HG03097 (cell line): ENCODE measurements around the gene CD300C.
"Not testable (repeated sequence)": the region's sequence is repeated elsewhere in the genome, so short reads cannot be mapped to it uniquely, and the experiment has no call there.

ENCODE experiments used
- ATAC-seq: cut with Tn5 transposase; IDR thresholded peaks from one replicate; pipeline ENCODE4 v1.9.1; 2021; ENCODE audit not compliant: unreplicated experiment, low FRiP score

CD300C gene

DNA sequence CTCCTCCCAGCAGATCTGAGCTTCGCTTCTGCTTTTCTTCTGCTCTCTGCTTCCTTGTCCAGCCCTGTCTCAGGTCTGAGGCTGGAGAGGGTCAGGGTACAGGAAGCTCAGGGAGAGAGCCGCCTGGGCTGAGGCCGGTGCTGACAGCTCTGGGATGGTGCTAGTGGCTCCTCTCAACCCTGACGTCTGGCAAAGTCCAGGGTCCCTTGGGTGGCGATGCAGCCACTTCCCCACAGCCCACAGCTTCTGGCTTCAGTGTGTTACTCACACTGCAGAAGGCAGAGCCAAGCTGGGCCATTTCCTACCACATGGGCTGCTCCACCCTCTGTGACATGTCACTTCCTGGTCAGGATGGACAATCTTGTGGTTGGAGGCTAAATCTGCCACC, at the start of gene CD300C:
TSS of gene CD300C (minus strand) at position 273 of the 388 bp plus-strand sequence. CDS start 333 bp downstream, outside the sequence.
- no peak for ATAC-seq

DNA sequence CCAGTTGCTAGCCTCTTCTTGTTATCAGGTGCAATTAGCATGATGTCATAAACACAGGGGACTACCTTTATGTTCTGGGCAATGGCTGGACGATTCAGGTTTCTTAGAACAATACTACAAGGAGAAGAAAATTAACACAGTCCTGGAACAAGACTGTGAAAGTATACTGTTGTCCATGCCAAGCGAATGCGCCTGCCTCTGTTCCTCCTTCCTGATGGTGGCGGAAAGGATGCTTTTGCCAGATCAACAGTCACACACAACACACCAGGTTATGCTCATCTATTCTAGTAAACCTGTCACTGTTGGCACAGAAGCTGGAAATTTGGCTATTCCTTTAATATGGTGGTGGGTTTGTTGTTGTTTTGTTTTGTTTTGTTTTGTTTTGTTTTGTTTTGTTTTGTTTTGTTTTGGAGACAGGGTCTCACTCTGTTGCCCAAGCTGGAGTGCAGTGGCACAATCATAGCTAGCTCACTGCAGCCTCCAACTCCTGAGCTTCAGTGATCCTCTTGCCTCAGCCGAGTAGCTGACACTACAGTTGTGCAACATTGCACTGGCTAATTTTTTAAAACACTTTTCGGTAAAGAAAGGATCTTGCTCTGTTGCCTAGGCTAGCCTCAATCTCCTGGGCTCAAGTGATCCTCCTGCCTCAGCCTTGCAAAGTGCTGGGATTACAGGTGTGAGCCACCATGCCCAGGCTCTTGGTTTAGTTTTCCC, 49.3 kb upstream of the CD300C start:
- ATAC-seq: no peak

DNA sequence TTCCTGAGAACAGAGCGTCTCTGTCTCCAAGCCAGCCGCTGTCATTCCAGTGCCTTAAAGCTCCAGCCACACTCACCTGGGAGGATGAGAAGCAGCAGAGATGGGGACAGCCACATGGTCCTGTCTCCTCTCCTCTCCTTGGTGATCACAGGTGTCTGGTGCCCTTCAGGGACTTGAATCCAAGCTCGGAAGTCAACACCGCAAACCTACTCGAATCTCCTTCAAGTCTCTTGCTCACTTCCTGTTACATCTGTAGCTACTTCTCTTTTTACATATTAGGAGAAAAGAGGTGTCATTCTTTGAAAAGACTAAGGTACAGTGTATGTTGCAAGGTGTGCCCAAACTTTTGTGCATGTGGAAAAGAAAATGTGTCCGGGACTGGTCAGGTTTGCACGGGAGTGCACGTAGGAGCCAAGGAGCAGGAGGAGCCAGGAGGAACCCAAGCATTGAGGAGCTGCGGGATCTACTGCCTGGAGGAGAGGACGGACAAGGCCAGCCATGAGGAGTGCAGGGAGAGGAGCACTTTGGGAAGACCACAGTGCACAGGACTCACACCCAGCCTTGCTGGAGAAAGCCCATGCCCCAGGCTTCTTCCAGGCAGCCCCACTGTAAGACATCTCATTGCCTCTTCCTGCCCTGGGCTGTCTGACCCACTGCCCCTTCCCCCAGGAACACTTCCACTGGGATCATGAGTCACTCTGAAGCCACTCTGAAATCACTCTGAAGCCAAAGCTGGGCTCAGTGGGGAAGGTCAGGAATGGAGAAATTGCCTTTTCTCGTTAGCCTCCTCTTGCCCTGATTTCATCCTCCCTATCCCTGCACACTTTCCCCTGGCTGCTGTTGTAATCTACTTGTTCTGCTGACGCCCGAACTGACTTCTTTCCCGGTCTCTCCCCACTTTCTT, 46.4 kb upstream of the CD300C start, which contains the start of gene CD300LD:
TSS of gene CD300LD (minus strand) at position 197 of the 904 bp plus-strand sequence. CDS start at position 116, 81 bp downstream.
- no peak for ATAC-seq

DNA sequence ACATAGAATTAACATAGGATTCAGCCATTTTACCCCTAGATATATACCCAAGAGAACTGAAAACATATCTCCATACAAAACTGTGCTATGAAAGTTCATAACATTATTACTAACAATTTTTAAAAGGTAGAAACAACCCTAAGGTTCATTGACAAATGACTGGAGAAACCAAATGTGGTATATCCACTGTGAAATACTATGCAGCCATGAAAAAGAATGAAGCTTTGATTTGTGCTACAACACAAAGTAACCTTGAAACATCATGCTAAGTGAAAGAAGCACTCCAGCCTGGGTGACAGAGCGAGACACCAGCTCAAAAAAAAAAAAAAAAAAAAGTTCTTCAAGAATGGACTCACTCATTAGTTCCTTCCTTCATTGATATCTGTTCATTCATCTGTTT, 45.6 kb upstream of the CD300C start:
- ATAC-seq: no peak

DNA sequence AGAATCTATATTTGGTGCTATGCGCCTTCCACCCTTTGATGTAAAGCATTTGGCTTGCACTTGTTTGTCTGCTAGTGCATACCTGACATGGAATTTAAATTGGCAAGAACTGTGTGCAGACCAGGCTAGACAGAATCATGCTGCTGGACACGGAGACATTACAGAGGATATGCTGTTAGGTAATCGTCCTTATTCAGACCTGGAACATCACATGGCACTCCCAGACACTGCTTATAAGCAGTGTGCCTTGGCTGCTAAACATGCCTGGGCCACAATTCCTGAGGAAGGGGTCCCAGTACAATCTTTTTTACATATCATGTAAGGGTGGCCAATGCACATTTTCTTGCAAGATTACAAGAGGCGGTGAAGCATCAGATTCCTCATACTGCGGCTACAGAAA, 39.8 kb upstream of the CD300C start:
- ATAC-seq: no peak

DNA sequence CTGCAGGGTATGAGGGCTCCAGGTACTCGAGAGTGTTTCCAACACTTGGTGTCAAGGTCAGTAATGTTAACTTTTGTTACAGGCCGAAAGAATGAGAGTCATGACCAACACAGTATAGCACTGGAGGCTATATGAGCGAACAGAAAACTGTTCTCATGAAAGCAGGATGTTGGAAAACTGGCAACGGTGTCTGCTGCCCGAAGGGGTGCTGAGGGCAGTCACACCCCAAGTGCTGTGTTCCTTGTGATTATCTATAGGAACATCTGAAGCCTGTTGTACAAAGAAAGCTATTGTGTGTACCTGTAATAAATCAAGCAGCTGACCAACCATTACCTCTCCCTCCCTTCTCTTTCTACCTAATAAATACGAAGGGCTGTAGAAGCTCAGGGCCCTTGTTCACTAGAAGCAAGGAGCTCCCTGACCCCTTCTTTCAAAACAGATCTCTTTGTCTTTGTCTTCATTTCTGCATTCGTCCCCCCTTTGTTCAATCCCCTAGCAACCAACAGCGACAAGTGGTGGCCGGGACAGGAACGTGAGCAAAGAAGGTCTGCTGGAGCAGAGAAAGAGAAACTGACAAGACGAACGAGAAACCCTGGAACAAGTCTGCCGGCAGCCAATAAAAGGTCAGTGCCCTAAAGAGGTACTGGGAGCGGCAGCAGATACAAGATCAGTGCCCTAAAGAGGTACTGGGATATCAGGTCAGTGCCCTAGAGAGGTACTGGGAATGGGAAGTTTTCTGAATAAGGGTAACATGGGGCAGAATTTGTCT, 38.6 kb upstream of the CD300C start:
- ATAC-seq: no peak

DNA sequence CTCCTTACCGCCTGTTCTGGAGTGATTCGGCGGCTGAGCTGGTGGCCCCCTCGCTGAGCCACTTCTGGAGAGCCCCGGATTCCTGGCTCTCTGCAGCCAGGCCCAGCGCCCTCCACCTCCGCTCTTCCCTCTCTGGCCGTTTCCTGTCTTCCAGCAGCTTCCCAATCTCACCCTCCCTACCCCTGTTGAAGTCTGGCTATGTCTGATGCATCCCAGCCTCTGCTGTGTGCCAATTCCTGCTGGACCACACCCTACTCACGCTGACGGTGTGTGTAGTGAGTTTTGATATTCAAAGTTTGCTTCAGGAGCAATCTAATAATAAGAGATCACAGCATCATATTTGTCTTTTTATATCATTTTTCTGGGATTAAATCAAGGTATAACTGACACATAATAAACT, 36.7 kb upstream of the CD300C start:
- ATAC-seq: no peak

DNA sequence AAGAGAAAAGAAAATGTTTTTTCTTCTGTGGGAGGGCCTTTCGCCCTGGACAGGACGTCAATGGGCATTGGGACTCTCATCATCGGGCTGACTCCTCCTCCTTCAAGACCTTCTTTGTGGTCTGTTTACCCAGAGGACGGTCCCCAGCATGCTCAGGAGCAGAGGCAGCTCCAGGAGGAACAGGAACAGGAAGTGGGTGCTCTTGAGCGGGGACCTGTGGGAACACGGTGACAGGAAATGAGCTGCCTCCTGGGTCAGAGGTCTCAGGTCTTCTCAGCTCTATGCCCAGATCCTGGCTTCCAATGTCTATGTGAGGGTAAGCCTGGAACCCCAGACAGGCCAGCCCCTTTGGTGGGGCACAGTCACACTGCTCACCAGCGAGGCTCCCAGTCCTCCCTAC, 34.0 kb upstream of the CD300C start:
- ATAC-seq: no peak

DNA sequence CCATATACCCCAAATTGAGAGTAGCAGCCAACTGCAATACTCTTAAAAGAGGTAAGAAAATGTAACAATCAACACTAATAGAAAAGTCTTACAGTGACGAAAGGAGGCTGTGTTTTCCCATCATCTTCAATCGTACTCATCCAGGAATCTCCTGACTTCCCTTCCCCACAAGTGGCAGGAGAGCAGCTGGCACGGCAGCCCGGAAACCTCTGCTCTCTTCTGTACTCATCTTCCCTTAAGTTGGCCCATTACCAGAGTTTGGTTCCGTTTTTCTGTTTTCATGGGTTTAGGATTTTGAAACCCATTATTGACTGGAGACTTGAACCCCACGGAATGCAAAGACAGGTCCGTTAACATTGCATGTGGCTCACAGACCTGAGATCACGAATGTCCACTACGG, 33.1 kb upstream of the CD300C start:
- no peak for ATAC-seq

DNA sequence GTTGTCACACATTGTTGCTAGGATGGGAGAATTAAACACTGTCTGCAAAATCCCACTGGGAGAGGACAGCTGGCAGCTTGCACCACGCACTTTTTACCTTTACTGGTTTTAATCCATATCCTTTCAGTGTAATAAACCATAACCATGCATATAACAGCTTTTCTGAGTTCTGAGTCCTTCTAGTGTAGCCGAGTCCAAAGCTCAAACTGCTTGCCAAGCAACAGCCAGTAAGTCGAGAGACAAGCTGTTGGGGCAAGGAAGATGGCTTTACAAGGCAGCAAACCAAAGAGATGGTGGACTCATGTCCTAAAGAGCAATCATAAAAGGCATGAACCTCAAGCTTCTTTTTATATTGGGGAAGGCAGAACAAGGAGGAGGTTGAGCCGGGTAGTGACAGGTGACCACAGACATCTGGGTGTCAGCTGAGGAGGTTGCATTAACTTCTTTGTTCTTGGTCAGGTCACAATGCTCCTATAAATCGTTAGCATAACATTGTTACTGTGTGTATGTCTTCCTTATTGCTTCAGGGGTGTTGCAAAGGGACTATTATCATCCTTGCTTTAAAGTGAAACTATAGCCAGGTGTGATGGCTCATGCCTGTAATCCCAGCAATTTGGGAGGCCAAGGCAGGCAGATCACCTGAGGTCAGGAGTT, 28.7 kb upstream of the CD300C start:
- no peak for ATAC-seq

DNA sequence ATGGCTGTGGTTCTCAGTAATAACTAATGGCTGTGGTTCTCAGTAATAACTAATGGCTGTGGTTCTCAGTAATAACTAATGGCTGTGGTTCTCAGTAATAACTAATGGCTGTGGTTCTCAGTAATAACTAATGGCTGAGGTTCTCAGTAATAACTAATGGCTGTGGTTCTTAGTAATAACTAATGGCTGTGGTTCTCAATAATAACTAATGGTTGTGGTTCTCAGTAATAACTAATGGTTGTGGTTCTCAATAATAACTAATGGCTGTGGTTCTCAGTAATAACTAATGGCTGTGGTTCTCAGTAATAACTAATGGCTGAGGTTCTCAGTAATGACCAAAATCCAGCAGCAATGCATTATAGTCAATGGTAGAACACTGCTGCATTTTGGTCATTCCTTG, 27.7 kb upstream of the CD300C start:
- not testable (repeated sequence) for ATAC-seq

DNA sequence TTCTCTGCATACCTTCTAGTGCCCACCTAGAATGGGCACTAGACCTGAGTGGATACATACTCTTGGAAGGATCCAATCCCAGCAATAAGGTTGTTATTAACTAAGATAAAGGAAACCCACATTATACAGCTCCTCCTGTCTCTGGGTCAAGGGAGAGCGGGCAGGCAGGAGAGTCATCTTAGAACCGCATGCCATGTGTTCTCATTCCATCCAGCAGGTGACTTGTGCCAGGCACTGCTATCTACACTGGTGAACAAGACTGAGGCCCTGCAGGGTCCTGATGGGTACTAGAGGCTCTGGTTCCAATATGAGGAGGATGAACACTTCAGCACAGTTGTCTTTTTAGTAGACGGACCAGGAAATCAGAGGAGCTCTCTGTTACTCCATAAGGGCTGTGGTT, 27.3 kb upstream of the CD300C start:
- ATAC-seq: no peak

DNA sequence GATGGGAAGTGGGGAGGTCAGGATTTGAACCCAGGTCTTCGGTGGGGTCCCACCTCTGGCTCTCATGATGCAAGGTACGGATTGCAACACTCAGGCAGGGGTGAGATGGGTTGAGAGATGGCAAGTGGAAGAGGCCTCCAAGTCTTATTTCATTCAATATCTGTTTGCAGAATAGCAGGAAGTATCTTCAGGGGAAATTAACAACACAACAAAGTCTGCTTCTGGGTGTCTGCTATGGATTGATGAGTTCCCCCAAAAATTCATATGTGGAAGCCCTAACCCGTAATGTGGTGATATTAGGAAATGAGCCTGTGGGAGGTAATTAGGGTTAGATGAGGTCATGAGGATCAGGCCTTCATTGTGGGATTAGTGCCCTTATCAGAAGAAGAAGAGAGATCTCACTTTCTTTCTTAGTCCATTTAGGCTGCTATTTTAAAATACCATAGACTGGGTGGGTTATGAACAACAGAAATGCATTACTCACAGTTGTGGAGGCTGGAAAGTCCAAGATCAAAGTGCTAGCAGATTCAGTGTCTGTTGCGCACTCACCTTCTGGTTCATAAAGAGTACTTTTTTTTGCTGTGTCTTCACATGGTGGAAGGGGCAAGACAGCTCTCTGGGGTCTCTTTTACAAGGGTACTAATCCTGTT, 25.8 kb upstream of the CD300C start:
- no peak for ATAC-seq

DNA sequence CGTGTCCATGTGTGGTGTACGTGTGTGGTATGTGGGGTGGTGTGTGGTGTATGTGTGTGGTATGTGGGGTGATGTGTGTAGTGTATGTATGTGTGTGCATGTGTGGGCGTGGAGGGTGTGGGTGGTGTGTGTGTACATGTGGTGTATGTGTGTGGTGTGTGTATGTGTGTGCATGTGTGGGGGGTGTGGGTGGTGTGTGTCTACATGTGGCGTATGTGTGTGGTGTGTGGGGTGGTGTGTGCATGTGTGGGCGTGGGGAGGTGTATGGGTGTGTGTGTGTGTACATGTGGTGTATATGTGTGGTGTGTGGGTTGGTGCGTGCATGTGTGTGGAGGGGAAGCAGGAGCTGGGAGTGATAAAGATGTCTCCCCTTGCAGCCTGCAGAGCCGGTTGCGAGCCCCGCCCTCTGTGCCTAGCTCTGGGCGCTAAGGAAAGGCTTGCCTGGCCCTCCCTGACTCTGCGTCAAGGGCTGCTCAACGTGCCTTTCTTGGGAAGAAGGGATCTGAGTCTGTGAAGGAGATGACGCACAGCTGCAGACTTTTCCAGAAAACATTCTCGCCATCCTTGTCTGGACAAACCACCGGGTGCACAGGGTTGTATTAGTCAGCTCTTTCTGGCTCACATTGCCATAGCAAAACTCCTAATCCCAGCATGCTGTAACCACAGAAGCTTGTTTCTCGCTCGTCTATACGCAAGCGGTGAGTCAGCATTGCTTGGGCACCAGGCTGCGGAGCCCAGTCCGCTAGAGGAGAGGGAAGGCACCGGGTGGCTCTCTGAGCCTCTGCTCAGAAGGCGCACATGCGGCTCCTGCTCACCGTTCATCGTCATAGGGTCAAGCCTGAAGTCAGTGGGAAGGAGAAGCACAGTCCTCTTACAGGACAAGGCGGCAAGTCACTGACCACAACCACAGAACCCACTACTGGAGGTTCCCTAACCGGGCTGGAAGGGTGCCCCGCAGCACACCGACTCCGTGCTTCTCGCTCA, 23.4 kb upstream of the CD300C start:
- no peak for ATAC-seq

DNA sequence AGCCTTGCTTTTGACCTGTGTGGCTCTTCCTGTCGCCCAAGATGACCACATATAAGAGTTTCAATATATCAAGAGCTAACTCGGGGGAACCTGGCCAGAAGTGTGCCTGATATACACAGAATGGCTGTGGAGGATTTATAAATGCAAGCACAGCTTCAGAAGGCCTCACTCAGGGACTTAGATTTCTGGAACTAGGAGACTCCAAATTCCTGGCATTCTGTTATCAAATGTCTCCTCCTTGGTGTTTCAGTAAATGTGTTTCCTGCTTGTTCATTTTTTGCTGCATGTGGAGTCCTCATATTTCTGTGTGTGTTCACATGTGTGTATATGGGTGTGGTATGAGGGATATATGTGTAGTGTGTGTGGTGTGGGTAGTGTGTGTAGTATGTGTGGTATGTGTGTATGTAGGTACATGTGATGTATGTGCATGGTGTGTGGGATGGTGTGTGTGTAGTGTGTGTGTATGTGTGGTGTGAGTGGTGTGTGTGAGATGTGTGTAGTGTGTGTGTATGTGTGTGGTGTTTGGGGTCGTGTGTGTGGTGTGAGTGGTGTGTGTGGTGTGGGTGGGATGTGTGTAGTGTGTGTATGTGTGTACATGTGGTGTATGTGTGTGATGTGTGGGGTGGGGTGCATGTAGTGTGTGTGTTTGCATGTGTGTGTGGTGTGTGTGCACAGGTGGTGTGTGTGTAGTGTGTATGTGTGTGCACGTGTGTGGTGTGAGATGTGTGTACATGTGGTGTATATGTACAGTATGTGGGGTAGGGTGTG, 22.4 kb upstream of the CD300C start:
- no peak for ATAC-seq

DNA sequence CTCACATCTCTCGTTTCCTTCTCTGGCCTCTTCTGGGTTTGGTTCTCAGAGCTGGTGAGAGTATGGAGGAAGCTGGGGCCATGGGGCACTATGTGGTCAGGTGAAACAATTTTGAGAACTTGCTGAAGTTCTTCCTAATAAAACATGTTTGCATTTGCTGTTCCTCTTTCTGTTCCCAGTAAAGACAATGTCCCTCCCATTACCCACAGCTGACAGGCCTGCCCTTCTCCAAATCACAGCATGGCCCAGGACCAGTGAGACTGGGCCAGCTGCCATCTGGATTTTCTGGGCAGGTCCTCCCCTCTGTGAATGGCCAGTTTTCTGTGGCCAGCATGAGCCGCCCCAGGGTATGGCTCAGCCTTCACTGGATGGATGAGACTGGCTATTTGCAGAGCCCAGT, 21.5 kb upstream of the CD300C start, which contains the start of gene CD300H:
TSS of gene CD300H (minus strand) at position 113 of the 400 bp plus-strand sequence.
- no peak for ATAC-seq

DNA sequence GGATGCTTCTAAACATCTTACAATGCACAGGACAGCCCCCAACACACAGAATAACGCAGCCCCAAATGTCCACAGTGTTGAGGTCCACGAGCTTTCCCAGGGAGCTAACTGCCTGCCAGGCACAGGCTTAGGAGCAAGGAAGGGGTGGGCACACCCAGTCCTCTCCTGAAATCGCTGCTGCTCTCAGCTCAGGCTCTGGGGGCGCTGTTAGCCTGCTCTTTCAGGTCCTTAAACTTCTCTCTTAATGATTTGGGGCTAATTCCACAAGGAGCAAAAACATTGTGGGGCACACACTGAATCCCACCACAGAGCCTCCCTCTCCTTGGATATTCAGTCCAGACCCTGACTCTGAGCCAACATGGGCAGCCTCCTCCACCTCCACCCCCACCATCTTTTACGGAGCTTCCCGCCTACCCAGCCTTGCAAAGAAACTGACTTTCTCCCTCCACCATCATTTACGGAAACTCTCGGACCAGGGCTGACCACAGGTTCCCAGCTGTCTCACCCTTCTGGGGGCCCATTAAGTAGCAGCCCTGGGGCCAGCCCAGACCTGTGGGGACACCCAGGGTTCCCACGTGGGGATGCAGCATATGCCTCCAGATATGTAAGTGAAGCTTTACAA, 20.3 kb upstream of the CD300C start:
- no peak for ATAC-seq

DNA sequence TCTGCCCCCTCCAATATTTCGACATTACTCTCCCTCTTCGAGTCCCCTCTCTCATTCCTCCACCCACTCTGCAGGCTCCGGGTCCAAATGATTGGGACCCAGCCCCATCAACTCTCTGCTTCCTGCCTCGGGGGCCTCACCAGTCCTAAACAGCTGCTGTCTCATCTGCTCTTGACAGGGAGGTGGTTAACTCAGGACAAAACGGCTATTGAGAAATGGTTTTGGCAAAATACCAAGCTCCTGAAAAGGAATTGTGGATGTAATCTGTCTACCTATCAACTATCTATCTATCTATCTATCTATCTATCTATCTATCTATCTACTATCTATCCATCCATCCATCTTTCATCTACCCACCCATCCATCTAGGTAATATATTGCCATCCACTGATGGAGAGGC, 19.2 kb upstream of the CD300C start:
- no peak for ATAC-seq
